HEK293 (cell line): ENCODE results near the gene MSI2.

Experiments
- CTCF ChIA-PET: fragments of 350-600 bp; formaldehyde crosslinking; extraction: SDS; loops from one replicate; lab custom pipeline; 2021; ENCODE audit warnings: antibody characterized with exemption; lab: Yijun Ruan, JAX
- POLR2A ChIA-PET: fragments of 300-600 bp; formaldehyde crosslinking; extraction: SDS; loops from one replicate; lab custom pipeline; 2020; ENCODE audit warnings: antibody characterized with exemption, inconsistent platforms; lab: Yijun Ruan, JAX
- H3K27ac ChIP-seq: fragments of 200-500 bp; sonication (Bioruptor generic); 2 replicates; pipeline ENCODE4 v1.5.1; 2014; ENCODE audit warnings: low read depth, low read length, control low read depth, inconsistent platforms; ENCODE audit errors: extremely low read depth
- H3K36me3 ChIP-seq, 2 experiments: fragments of 200-500 bp in 1 of 2; sonication (Bioruptor generic) in 1 of 2; 1 replicate in 1 of 2; 2 replicates in 1 of 2; pipeline ENCODE4 v1.5.1; 2014 to 2017; ENCODE audit warnings: inconsistent platforms in 2 of 2, low read length in 2 of 2; ENCODE audit not compliant: control insufficient read depth in 2 of 2, insufficient read depth in 1 of 2
- H3K4me1 ChIP-seq: fragments of 200-500 bp; sonication (Bioruptor generic); 2 replicates; pipeline ENCODE4 v1.5.1; 2014; ENCODE audit warnings: mild to moderate bottlenecking, low read length, inconsistent platforms; ENCODE audit not compliant: control insufficient read depth, insufficient read depth
- H3K4me3 ChIP-seq: 2 replicates; pipeline ENCODE4 v1.5.1; 2011; ENCODE audit warnings: low read depth, mild to moderate bottlenecking, control low read depth, low read length, moderate library complexity
- H3K9me3 ChIP-seq: fragments of 200-500 bp; sonication (Bioruptor generic); 2 replicates; pipeline ENCODE4 v1.5.1; 2014; ENCODE audit warnings: low read depth, low read length, inconsistent platforms; ENCODE audit not compliant: control insufficient read depth, insufficient read depth
- ELK4 ChIP-seq: IDR thresholded peaks from 2 replicates; pipeline ENCODE4 v1.6.1; 2011; ENCODE audit warnings: mild to moderate bottlenecking, low read depth, low read length, borderline replicate concordance
- IKZF3 ChIP-seq: fragments of 450-650 bp; IDR thresholded peaks from 2 replicates; pipeline ENCODE4 v1.5.0; 2018; ENCODE audit warnings: missing biosample characterization, mild to moderate bottlenecking, missing genetic modification characterization, moderate library complexity
- KLF8 ChIP-seq: fragments of 450-650 bp; formaldehyde crosslinking; IDR thresholded peaks from 2 replicates; pipeline ENCODE4 v1.5.1; 2016; ENCODE audit warnings: missing biosample characterization, missing genetic modification characterization
- TCF7L2 ChIP-seq: IDR thresholded peaks from 2 replicates; pipeline ENCODE4 v1.6.1; 2011; ENCODE audit warnings: low read depth, mild to moderate bottlenecking, inconsistent platforms, low read length, moderate library complexity, borderline replicate concordance
- WT1 ChIP-seq: fragments of 450-650 bp; formaldehyde crosslinking; IDR thresholded peaks from 2 replicates; pipeline ENCODE4 v1.5.1; 2016; ENCODE audit warnings: missing biosample characterization, missing genetic modification characterization
- ZBTB21 ChIP-seq: fragments of 450-650 bp; formaldehyde crosslinking; IDR thresholded peaks from 2 replicates; pipeline ENCODE4 v1.5.1; 2017; ENCODE audit warnings: missing biosample characterization, missing genetic modification characterization
- ZFHX2 ChIP-seq: fragments of 450-650 bp; formaldehyde crosslinking; conservative IDR thresholded peaks from 2 replicates; pipeline ENCODE4 v1.5.1; 2016; ENCODE audit warnings: missing biosample characterization, missing genetic modification characterization
- ZNF133 ChIP-seq: fragments of 450-650 bp; formaldehyde crosslinking; IDR thresholded peaks from 2 replicates; pipeline ENCODE4 v1.5.1; 2016; ENCODE audit warnings: missing biosample characterization, missing genetic modification characterization
- ZNF366 ChIP-seq: fragments of 450-650 bp; formaldehyde crosslinking; conservative IDR thresholded peaks from 2 replicates; pipeline ENCODE4 v1.5.1; 2016; ENCODE audit warnings: missing biosample characterization, missing genetic modification characterization
- ZNF501 ChIP-seq: fragments of 450-650 bp; formaldehyde crosslinking; IDR thresholded peaks from 2 replicates; pipeline ENCODE4 v1.5.1; 2016; ENCODE audit warnings: missing biosample characterization, missing genetic modification characterization
- ZNF600 ChIP-seq: fragments of 450-650 bp; formaldehyde crosslinking; IDR thresholded peaks from 2 replicates; pipeline ENCODE4 v1.5.1; 2016; ENCODE audit warnings: missing biosample characterization, missing genetic modification characterization
- ZNF660 ChIP-seq: fragments of 450-650 bp; IDR thresholded peaks from 2 replicates; pipeline ENCODE4 v1.5.1; 2018; ENCODE audit warnings: missing biosample characterization, mild to moderate bottlenecking, missing genetic modification characterization
- ZNF664 ChIP-seq: fragments of 450-650 bp; formaldehyde crosslinking; IDR thresholded peaks from 2 replicates; pipeline ENCODE4 v1.5.1; 2016; ENCODE audit warnings: missing biosample characterization, missing genetic modification characterization
- ZNF677 ChIP-seq: fragments of 450-650 bp; IDR thresholded peaks from 2 replicates; pipeline ENCODE4 v1.5.0; 2018; ENCODE audit warnings: missing biosample characterization, mild to moderate bottlenecking, missing genetic modification characterization, moderate library complexity
- TF ChIP-seq, protein P1 (sequence below): fragments of 450-650 bp; formaldehyde crosslinking; IDR thresholded peaks from 2 replicates; pipeline ENCODE4 v1.5.1; 2016; ENCODE audit warnings: missing biosample characterization, missing genetic modification characterization

The MSI2 gene

DNA sequence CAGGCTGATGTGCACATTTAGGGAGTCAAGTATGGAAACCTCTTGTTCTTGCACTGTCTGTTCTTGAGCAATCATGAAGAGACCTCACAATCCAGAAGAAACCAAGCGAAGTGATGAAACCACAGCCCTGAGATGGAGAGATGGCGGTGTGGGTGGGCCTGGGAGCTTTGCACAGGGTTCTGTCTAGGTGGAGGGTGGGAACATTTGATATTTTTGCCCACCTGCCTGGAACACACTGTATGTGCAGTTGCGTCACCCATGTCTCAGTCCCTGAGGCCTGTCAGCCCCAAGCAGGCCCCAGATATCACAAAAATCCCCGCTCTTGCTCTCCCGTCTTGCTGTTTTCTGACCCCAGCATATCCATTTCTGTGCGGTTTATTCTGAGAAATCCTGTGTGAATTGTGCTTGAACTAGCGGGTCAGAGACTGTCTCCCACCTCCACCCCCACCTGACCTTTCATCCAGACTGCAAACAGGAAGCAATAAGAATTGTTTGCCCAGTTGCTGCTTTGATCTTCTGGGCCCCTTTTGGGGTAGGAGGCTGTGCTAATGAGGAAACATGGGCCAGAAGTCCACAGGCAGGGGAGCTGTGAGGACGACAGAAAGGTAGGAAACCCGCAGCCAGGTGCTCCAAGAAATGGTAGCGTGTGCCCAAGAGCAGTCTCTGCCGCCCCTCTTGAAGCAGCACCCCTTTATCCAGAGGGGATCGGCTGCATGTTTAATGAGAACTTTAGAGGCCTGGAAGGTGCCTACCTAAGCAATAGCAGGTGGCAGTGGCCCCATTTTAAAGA lies 304.9 kb downstream of the MSI2 start:
- ChIA-PET CTCF (interaction anchor here (0.6 to 1.9 kb wide), 2 partner anchors 37 to 321 kb away, joined by 3 to 8 read pairs; no protein-coding TSS in a partner anchor), POLR2A (no interaction called here)
- Histone ChIP-seq H3K27ac (no peak overlapping the region), H3K36me3 (no peaks in the 10 kb centered on the region), H3K9me3 (no peaks in the 10 kb centered on the region), H3K4me1 (peaks cover 5% of the 10 kb centered on the region; the same call in 1 of the 2 replicates), H3K4me3 (no peak overlapping the region)
- TF ChIP-seq WT1 (tag by site-specific recombination) (no peak), TCF7L2 (peak; percentile 42; the same call in 1 of the 2 replicates)

DNA sequence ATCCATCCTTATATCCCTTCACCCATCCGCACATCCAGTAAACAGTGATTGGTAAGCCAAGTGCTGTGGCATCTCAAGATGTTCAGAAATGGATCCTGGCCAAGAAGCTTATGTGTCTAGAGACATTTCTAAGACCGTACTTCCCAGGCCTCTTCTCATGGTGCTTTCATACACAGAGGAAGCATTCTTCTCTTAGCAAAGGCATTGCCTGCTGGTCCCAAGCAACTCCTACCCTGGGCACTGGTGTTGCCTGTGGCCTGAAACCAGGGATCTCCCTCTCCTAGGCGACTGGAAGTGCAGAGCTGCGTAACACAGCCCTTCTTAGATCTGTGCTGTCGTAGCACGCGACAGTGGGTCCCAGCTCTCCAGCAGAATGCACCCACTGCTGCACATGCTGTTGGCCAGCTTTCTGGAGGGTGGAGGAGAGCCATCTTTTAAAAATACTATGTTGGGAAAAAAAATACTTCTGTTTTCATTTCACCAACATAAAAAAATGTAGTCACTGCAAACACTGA lies 305.9 kb downstream of the MSI2 start:
- peak; percentile 42; the same call in 1 of the 2 replicates for TF ChIP-seq ZNF600
- no peak for TF ChIP-seq ZNF133 (tag by site-specific recombination)
- TF ChIP-seq ZNF501 (tag by site-specific recombination), result no peak
- TF ChIP-seq ZNF660 (tag by site-specific recombination), result no peak
- Histone ChIP-seq H3K4me3 (no peak overlapping the region), H3K4me1 (peaks cover 3% of the 10 kb centered on the region; the same call in 1 of the 2 replicates), H3K36me3 (no peaks in the 10 kb centered on the region), H3K9me3 (no peaks in the 10 kb centered on the region), H3K27ac (no peak overlapping the region)
- POLR2A ChIA-PET, result interaction anchor here (0.6 kb wide), 1 partner anchor 18 kb away, joined by 3 read pairs; no protein-coding TSS in a partner anchor
- CTCF ChIA-PET, result interaction anchor here (0.5 to 1.9 kb wide), 2 partner anchors 36 to 370 kb away, joined by 3 to 8 read pairs; no protein-coding TSS in a partner anchor

DNA sequence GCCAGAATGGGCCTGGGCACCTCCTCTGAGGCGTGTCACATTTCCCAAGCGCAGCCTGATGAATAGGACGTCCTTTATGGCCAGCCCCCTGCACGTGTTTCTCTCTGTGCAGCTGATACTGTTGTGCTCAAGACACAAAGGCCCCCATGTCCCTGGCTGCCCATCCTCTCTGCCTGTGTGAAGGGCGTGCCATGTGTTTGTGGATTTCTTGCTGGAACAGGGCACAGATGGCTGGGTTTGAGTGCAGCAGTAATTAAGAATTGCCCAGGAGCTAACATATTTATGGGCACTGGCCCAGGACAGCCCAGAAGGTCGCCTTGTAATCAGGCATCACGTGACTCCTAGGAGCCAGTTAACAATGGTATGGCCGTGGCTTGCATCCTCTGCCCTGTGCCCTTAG lies 307.6 kb downstream of the MSI2 start:
- no peak overlapping the region for H3K27ac ChIP-seq
- no peak for TF ChIP-seq IKZF3 (tag by site-specific recombination)
- TF ChIP-seq ZBTB21 (tag by site-specific recombination), result no peak
- TF ChIP-seq ZFHX2 (tag by site-specific recombination), result no peak
- TF ChIP-seq, protein P1, sequence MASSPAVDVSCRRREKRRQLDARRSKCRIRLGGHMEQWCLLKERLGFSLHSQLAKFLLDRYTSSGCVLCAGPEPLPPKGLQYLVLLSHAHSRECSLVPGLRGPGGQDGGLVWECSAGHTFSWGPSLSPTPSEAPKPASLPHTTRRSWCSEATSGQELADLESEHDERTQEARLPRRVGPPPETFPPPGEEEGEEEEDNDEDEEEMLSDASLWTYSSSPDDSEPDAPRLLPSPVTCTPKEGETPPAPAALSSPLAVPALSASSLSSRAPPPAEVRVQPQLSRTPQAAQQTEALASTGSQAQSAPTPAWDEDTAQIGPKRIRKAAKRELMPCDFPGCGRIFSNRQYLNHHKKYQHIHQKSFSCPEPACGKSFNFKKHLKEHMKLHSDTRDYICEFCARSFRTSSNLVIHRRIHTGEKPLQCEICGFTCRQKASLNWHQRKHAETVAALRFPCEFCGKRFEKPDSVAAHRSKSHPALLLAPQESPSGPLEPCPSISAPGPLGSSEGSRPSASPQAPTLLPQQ (tag by site-specific recombination), result no peak
- no peak for TF ChIP-seq ZNF677
- no peak for TF ChIP-seq ELK4
- no peak for TF ChIP-seq ZNF366 (tag by site-specific recombination)
- TF ChIP-seq ZNF664 (tag by site-specific recombination), result no peak
- no peaks in the 10 kb centered on the region for H3K4me1 ChIP-seq
- no peaks in the 10 kb centered on the region for H3K9me3 ChIP-seq
- no peaks in the 10 kb centered on the region for H3K36me3 ChIP-seq
- ChIA-PET CTCF (no interaction called here), POLR2A (no interaction called here)
- H3K4me3 ChIP-seq, result no peak overlapping the region

DNA sequence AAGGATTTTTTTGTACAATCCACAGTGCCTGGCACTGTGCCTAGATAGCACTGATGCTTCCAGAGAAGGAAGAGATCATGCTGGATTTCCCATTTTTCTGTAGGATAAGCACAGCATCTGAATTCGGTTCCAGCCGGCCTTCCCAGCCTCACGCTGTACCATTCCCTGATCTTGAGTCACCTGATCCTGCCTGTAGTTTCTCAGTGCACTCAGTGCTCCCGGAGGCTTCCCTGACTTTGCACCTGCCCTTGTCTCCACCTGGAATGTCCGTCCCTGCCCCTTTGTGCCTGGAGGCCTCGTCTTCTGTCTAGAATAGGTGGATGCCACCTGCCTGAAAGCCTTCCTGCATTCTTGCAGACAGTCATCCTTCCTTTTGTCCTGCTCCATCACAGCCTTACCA lies 308.9 kb downstream of the MSI2 start:
- no peaks in the 10 kb centered on the region for H3K36me3 ChIP-seq
- ChIA-PET POLR2A (no interaction called here), CTCF (no interaction called here)
- no peaks in the 10 kb centered on the region for H3K9me3 ChIP-seq
- no peak overlapping the region for H3K4me3 ChIP-seq
- TF ChIP-seq KLF8 (no peak), ZNF600 (0 out of 2 replicates have a peak, but pooled peaks have one; percentile 19)
- H3K4me1 ChIP-seq, result peaks cover 5% of the 10 kb centered on the region; the same call in 1 of the 2 replicates
- no peak overlapping the region for H3K27ac ChIP-seq
